Activated CD4-positive, CD25-positive, alpha-beta regulatory T cell treated with anti-CD3 and anti-CD28 coated beads, Interleukin-2, amount 50 U/mL, for 24 hours (primary cell): ENCODE results near the gene SLC19A1.

Source experiments
- ATAC-seq, 2 donors: fragments of 150-1000 bp; cut with Tn5 transposase; one replicate each; pipeline ENCODE4 v1.10.0; 2021; ENCODE audit warnings: mild to moderate bottlenecking in 1 of 2, moderate library complexity in 1 of 2

Gene SLC19A1

DNA sequence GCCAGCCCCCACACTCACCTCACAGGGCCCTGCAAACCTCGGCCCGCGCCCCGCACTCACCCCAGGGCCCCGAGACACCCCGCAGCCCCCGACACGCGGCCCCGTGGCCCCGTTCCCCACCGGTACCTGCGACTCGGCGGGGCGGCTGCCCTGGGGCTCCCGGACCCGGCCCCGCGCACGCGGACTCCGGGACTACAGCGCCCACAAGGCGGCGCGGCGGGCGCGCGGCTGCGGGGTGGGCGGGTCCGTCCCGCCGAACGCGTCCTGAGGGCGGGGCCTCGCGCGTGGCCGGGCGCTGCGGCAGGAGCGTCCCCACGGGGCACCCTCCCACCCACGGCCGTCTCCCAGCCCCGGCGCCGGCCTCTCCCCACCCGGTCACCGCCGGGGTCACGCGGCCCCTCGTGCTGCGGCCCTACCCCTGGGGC lies at the start of gene SLC19A1:
TSS of gene SLC19A1 (minus strand) at position 199 of the 425 bp plus-strand sequence. CDS start 4,481 bp downstream, outside the sequence.
- ATAC-seq = peak; percentile 81 to 87

DNA sequence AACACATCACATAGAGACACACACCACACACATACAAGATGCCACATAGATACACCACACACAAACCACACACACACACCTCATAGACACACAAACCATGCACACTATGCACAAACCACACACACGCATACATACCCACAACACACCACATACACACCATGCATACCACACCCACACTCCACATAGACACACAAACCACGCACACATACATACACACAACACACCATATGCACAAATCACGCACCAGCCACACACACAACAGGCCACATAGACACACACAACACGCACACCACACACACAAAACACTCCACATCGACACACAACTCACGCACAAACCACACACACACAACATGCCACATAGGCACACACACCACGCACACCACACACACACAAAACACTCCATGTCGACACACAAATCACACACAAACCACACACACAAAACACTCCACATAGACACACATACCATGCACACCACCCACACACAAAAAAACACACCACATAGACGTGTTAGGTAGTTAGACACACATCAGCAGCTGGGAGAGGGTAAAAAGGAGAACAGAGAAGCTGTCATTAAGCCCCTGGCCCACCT lies 49.5 kb upstream of the SLC19A1 start:
- no peak for ATAC-seq

- peak; percentile 21 to 26 for ATAC-seq
Observed at GRCh38 chr21:45590726-45591618, 48.7 kb upstream of the SLC19A1 start.

DNA sequence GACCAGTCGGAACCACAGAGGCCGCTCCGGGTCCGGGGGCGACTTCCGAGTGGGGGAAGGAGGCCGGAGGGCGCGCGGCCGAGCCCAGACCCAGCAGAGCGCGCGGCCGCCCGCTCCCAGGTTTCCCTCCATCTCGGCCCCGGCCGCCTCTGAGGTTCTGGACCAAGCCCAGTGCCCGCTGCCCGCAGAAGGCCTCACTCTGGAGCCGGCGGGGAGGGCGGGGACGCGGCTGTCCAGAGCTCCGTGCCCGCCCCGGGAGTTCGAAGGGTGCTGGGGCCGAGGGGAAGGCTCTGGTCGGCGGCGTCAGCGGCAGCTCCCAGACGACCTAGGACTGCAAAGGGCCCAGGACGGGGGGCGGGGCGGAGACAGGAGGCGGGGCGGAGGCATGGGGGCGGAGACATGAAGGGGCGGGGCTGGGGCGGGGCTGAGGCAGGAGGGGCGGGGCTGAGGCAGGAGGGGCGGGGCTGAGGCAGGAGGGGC lies 48.0 kb upstream of the SLC19A1 start:
- ATAC-seq = peak; percentile 43 to 49

DNA sequence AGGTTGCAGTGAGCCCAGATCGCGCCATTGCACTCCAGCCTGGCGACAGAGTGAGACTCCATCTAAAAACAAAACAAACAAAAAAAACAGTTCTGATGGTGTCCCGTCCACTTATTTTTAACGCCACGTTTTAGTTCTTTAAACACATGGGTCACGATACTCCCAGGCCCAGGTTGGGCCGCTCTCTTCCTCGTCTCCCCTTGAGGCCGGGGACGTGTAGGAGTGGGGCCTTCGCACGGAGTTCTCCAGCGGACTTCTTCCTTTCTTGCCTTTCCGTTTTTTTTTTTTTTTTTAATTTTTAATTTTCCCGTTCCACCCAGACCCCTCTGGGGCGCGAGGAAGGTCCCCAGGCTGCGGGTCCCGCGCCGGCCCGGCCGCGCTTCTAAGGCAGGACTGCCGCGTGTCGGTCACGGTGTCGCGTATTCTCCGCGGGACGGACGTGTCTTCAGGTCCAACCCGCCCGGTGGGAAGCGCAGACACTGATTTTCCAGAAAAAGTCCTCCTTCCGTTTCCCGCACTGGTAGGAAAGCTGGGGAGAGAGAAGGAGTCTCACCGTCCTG lies 47.5 kb upstream of the SLC19A1 start:
- ATAC-seq = no peak

GRCh38 chr21:45588871-45589491 lies 46.7 kb upstream of the SLC19A1 start:
- ATAC-seq = no peak

- ATAC-seq = no peak
Observed at GRCh38 chr21:45588086-45588825, 46.0 kb upstream of the SLC19A1 start.

GRCh38 chr21:45586289-45586858 lies 44.1 kb upstream of the SLC19A1 start:
- ATAC-seq = no peak

GRCh38 chr21:45584786-45585185 lies 42.5 kb upstream of the SLC19A1 start:
- ATAC-seq = no peak

- ATAC-seq = no peak
Observed at GRCh38 chr21:45583831-45584509, 41.7 kb upstream of the SLC19A1 start.

GRCh38 chr21:45582128-45582527 lies 39.9 kb upstream of the SLC19A1 start:
- no peak for ATAC-seq

DNA sequence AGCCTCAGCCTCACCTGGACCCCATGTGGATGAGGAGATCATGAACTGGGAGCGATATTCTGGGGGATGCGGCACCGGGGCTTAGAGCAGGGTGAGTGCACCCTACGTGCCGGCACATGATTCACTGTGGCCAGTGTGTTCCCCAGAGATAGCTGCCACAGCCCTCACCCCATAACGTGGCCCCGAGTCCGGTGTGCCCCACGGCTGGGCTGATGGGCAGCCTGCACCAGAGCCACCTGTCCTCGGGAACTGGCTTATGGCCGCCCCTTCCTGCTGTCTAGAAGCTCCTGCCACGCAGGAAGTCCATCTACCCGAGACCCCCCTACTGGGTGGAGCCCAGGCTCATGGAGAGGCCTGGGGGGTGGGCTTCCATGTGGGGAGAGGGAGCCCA lies 39.1 kb upstream of the SLC19A1 start:
- ATAC-seq = no peak

DNA sequence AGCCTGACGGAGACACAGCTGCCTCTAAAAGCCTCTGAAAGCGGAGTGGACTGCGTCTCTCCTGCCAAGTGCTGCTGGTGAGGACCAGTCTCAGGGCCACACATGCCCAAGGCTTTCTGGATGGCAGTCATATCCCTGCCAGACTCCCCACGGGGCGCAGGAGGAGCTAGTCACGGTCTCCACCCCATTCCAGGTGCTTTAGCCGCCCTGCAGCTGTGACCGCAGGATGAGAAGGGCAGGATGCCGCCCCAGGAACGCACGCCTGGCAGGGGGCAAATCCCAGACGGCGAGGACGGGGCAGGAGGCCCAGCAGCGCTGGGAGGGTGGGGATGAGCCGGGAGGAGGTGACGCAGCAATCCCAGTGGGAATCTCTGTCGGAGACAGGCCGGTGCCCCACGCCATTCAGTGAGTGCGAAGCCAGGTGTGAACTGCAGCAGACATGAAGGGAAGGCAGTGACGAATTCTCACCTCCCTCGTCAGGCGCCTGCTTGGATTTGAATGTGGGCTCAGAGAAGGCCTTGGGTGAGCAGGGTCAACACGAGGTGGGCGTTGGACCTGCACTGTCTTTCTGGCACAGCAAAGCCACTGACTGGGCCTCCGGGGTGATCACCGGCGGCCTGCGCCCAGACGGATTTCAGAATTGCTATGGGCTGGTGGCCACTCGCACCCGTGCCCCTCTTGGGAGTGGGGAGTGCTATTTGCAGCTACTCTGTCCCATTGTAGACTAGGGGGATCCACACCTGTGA lies 38.5 kb upstream of the SLC19A1 start:
- ATAC-seq = no peak

DNA sequence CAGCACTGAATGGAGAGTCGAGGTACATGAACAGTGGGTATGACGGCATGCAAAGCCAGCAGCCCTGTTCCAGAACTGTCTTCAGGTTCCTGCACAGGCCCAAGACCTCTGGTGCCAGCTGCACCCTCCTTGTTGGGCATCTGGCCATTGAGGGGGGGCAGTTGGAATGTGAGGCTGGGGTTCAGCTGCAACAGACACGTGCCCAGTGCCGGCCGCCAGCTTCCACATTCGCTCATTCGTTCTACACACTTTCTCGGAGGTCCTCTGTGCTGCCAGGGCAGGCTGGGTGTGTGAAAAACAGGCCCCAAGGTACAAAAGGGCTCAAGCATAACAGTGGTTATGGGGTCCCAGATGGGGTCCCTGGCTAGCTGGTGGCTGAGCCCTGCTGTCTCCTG lies 37.9 kb upstream of the SLC19A1 start:
- ATAC-seq = no peak

DNA sequence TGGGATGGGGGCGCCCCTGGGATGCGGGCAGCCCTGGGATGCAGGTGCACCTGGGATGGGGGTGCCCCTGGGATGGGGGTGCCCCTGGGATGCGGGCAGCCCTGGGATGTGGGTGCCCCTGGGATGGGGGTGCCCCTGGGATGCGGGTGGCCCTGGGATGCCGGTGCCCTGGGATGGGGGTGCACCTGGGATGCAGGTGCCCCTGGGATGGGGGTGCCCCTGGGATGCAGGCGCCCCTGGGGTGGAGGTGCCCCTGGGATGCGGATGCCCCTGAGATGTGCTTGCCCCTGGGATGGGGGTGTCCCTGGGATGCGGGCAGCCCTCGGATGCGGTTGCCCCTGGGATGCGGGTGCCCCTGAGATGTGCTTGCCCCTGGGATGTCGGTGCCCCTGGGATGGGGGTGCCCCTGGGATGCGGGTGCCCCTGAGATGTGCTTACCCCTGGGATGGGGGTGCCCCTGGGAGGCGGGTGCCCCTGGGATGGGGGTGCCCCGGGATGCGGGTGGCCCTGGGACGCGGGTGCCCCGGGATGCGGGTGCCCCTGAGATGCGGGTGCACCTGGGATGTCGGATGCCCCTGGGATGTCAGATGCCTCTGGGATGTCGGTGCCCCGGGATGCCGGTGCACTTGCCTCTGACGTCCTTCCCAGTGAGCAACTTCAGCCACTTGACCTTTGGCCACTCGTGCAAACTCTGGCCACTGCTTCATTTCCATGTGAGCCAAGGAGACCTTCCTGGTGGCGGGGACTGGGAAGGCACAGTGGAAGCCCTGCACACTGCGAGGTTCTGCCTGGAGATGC lies 37.3 kb upstream of the SLC19A1 start:
- ATAC-seq = no peak

GRCh38 chr21:45578811-45579381 lies 36.7 kb upstream of the SLC19A1 start:
- ATAC-seq = no peak

- no peak for ATAC-seq
Observed at GRCh38 chr21:45578176-45578801, 36.0 kb upstream of the SLC19A1 start.

- no peak for ATAC-seq
Observed at GRCh38 chr21:45577801-45578175, 35.5 kb upstream of the SLC19A1 start.
